Measurements from ENCODE around the gene AEBP1. TPM values are rescaled to one million over a fixed set of nuclear protein-coding genes. Genes with fewer than 3 reads are reported as not detected.

AEBP1 gene
- total RNA-seq, 2 experiments from 2014 or later, result 29.1 to 30.4 TPM

DNA sequence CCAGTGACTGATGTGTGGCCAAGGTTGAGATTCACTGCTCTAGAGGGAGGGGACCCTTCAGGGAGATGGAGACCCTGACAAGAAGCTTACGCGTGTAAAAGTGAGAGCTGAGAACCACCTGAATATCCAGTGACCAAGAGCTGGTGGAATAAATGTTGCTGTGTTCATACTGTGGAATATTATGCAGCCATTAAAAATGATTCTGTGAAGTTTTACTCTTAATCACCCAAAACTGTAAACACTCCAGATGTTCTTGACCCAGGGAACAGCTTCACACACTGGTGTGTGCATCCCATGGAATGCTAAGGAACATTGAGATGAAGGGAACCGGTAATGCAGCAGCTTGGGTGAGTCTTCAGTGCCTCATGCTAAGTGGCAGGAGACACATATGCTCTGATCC is 17.5 kb upstream of the AEBP1 start:
- intact Hi-C loops (cut with micrococcal nuclease), result no loop called here
- CTCF ChIA-PET, result interaction anchor here (0.7 to 1.4 kb wide), 2 partner anchors 81 to 448 kb away, joined by 3 to 4 read pairs; no protein-coding TSS in a partner anchor
- H3K27me3 Mint-ChIP-seq, result no peaks in the 10 kb centered on the region

DNA sequence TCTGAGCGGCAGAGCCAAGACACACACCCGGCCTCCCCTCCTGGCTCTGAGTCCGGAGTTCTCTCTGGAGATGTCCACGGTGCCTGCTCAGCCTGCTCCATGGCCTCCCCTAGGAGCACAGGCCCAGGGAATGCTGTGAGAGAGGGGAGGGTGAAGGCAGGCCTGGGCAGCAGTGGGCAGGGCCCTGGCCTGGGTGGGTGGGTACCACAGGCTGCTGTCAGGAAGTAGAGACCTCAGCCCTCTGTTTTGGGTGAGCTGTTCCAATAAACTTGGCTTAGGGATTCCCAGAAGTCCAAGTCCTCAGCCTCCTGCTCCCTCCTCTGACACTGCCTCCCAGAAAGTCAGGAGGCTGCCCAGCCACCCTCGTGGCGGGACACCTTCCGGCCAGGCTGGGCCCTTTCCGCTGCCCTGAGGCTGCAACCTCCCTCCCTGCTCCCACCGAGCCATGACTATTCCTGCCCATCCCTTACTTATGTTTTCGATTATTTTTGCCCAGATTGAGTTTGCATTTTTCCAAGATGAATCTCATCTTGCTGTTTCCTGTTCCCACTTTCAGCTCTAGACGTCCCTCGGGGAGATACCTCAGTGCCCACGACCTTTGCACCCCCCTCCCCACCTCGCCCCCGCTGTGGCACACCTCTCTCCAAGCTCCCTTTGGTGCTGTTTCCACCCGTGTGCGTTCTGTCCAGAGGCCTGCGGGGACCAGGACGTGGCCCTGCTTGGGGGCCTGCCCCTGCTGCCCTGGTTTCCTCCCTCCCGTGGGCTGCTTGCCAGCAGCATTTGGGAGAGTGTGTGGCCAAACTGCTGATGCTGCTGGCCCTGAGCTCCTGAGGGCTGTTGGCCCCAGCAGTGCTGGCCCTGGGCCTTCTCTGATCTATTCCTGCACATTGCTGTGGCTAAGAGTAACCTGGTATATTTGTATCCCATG is 16.0 kb upstream of the AEBP1 start:
- H3K9me3 Mint-ChIP-seq, result no peaks in the 10 kb centered on the region
- no peak for ATAC-seq
- CTCF ChIA-PET, result no interaction called here
- POLR2A ChIA-PET, result interaction anchor here (0.5 kb wide), 1 partner anchor 941 kb away, joined by 3 read pairs; no protein-coding TSS in a partner anchor
- intact Hi-C loops (cut with micrococcal nuclease), result no loop called here
- DNase-seq, result no peak
- no peak overlapping the region for H3K27ac Mint-ChIP-seq
- peaks cover 6% of the 10 kb centered on the region for H3K4me1 Mint-ChIP-seq (ENCODE audit: low read depth)
- no peak overlapping the region for H3K4me3 Mint-ChIP-seq
- H3K27me3 Mint-ChIP-seq, result no peaks in the 10 kb centered on the region
- no peaks in the 10 kb centered on the region for H3K36me3 Mint-ChIP-seq (ENCODE audit: low read depth)
- TF ChIP-seq, protein P1, sequence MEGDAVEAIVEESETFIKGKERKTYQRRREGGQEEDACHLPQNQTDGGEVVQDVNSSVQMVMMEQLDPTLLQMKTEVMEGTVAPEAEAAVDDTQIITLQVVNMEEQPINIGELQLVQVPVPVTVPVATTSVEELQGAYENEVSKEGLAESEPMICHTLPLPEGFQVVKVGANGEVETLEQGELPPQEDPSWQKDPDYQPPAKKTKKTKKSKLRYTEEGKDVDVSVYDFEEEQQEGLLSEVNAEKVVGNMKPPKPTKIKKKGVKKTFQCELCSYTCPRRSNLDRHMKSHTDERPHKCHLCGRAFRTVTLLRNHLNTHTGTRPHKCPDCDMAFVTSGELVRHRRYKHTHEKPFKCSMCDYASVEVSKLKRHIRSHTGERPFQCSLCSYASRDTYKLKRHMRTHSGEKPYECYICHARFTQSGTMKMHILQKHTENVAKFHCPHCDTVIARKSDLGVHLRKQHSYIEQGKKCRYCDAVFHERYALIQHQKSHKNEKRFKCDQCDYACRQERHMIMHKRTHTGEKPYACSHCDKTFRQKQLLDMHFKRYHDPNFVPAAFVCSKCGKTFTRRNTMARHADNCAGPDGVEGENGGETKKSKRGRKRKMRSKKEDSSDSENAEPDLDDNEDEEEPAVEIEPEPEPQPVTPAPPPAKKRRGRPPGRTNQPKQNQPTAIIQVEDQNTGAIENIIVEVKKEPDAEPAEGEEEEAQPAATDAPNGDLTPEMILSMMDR (IDR thresholded peaks at IDR 0.05), result no peak

More for the DNA sequence above, 17.5 kb upstream of the AEBP1 start:
- ATAC-seq (no peak), DNase-seq (no peak)
- Mint-ChIP-seq H3K4me3 (no peak overlapping the region), H3K36me3 (ENCODE audit: low read depth) (no peaks in the 10 kb centered on the region), H3K4me1 (ENCODE audit: low read depth) (peaks cover 9% of the 10 kb centered on the region), H3K27ac (no peak overlapping the region), H3K9me3 (no peaks in the 10 kb centered on the region)
- TF ChIP-seq, protein P1 (IDR thresholded peaks at IDR 0.05), result no peak
- POLR2A ChIA-PET, result interaction anchor here (0.6 kb wide), 1 partner anchor 40 kb away, joined by 3 read pairs; no protein-coding TSS in a partner anchor

DNA sequence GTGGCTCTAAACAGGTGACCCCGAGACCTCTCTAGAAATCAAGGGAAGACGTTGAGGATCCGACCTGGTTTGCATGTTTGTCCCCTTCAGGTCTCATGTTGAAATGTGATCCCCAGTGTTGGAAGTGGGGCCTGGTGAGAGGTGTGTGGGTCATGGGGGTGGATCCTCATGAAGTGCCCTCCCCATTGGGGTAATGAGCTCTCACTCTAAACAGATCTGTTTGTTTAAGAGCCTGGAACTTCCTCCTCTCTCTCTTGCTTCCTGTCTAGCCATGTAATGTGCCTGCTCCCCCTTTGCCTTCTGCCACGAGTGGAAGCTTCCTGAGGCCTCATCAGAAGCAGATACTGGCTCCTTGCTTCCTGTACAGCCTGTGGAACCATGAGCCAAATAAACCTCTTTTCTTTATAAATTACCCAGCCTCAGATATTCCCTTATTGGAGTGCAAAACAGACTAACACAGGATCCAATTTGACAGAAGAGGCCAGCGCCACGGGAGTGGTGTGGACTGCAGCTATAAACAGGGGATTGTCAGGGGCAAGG is 11.0 kb upstream of the AEBP1 start:
- Mint-ChIP-seq H3K27ac (no peak overlapping the region), H3K4me3 (no peak overlapping the region), H3K36me3 (ENCODE audit: low read depth) (no peaks in the 10 kb centered on the region), H3K27me3 (no peaks in the 10 kb centered on the region), H3K9me3 (no peaks in the 10 kb centered on the region), H3K4me1 (ENCODE audit: low read depth) (peaks cover 17% of the 10 kb centered on the region)
- ChIA-PET CTCF (no interaction called here), POLR2A (no interaction called here)
- TF ChIP-seq, protein P1 (IDR thresholded peaks at IDR 0.05), result no peak
- intact Hi-C loops (cut with micrococcal nuclease), result no loop called here
- DNase-seq, result no peak
- no peak for ATAC-seq

DNA sequence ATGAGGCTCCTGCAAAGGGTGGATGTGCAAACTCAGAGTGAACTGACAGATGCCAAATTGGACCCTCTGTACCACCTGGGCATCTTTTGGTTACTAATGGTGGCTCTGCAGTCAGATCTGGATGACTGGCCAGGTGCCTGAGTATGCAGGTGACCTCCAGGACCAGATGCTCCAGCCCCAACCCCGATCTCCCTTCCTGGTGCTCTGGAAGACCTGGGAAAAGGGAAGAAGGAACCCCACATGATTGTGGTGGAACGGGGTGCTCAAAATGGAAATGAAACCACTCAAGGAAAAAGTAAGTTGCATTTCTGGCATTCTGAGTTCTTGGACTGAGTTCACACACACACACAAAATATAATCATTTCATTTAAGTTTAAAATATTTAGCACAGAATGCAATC is 9.8 kb upstream of the AEBP1 start:
- Mint-ChIP-seq H3K9me3 (no peaks in the 10 kb centered on the region), H3K27ac (no peak overlapping the region), H3K27me3 (no peaks in the 10 kb centered on the region), H3K4me1 (ENCODE audit: low read depth) (peaks cover 22% of the 10 kb centered on the region), H3K4me3 (no peak overlapping the region), H3K36me3 (ENCODE audit: low read depth) (no peaks in the 10 kb centered on the region)
- DNase-seq (no peak), ATAC-seq (no peak)
- intact Hi-C loops (cut with micrococcal nuclease), result no loop called here
- TF ChIP-seq, protein P1 (IDR thresholded peaks at IDR 0.05), result no peak
- ChIA-PET POLR2A (no interaction called here), CTCF (no interaction called here)
